Esophagus squamous epithelium (tissue), 5 donors: Measurements from ENCODE around the gene WDCP. TPM values are rescaled to one million over a fixed set of nuclear protein-coding genes. Genes with fewer than 3 reads are reported as not detected.

Experiments
- DNase-seq: peaks from one replicate; lab custom pipeline; 2025; lab: John Stamatoyannopoulos, UW
- H3K27ac ChIP-seq, 4 donors: fragments of 200-600 bp; sonication (generic); one replicate each; pipeline ENCODE4 v1.5.1; 2016 to 2019; ENCODE audit warnings: mild to moderate bottlenecking in 1 of 4
- H3K27me3 ChIP-seq, 4 donors: fragments of 200-600 bp; sonication (generic); 1 replicate in 3 of 4; 2 replicates in 1 of 4; pipeline versions ENCODE4 v1.5.1 to v1.6.0; 2017 to 2021; ENCODE audit warnings: antibody characterized with exemption in 1 of 4
- H3K36me3 ChIP-seq, 3 donors: fragments of 200-600 bp; sonication (generic); one replicate each; pipeline ENCODE4 v1.5.1; 2016 to 2019
- H3K4me1 ChIP-seq, 3 donors: fragments of 200-600 bp; sonication (generic); one replicate each; pipeline ENCODE4 v1.5.1; 2017 to 2019
- H3K4me3 ChIP-seq, 4 donors: fragments of 200-600 bp; sonication (generic); 1 replicate in 3 of 4; 2 replicates in 1 of 4; pipeline ENCODE4 v1.5.1; 2016 to 2019; ENCODE audit warnings: mild to moderate bottlenecking in 2 of 4, moderate library complexity in 1 of 4
- H3K9me3 ChIP-seq, 3 donors: fragments of 200-600 bp; sonication (generic); one replicate each; pipeline ENCODE4 v1.5.1; 2016 to 2019
- CTCF ChIP-seq, 6 experiments: fragments of 450-650 bp in 4 of 6; fragments of 200-600 bp in 2 of 6; sonication (generic) in 2 of 6; IDR thresholded peaks; one replicate each; pipeline ENCODE4 v1.5.1; 2016 to 2019; ENCODE audit warnings: antibody characterized with exemption in 6 of 6, mild to moderate bottlenecking in 4 of 6, moderate library complexity in 4 of 6
- POLR2A ChIP-seq, 4 donors: fragments of 450-650 bp; IDR thresholded peaks; one replicate each; pipeline ENCODE4 v1.6.1; 2017; ENCODE audit warnings: antibody characterized with exemption in 4 of 4, mild to moderate bottlenecking in 4 of 4, moderate library complexity in 3 of 4
- WGBS, 2 donors: methylation state at CpG; one replicate each; pipeline ENCODE4 v1.1.5; 2018; 5-methylcytosine and 5-hydroxymethylcytosine counted together
- intact Hi-C: fragments of 100-400 bp; cut with DNase I; formaldehyde crosslinking; loops from one replicate; pipeline ENCODE4 v1.15.0; 2022
- total RNA-seq, 4 donors: library from RNA; depleted of rRNA; stranded (reverse); fragments of >200 nt; gene quantifications; one replicate each; pipeline ENCODE4 v1.1.0, GENCODE V29; 2016
- donor health status: DM: yes; HTN: yes; CAD: no.

Gene WDCP
- total RNA-seq, 4 donors from 2014 or later = 2.8 to 4.9 (median 4.0) TPM

GRCh38 chr2:24040511-24040910 is 6.7 kb downstream of the WDCP start:
- Histone ChIP-seq H3K27ac (no peak overlapping the region), H3K27me3 (no peaks in the 10 kb centered on the region), H3K4me3 (no peak overlapping the region), H3K4me1 (peaks cover 0 to 7% (median 0%) of the 10 kb centered on the region in 3 donors), H3K36me3 (peaks cover 0 to 38% (median 18%) of the 10 kb centered on the region in 3 donors), H3K9me3 (no peaks in the 10 kb centered on the region)
- no peak for TF ChIP-seq POLR2A (IDR thresholded peaks at IDR 0.05)
- TF ChIP-seq CTCF (IDR thresholded peaks at IDR 0.05) = no peak
- intact Hi-C loops = no loop called here
- no peak for DNase-seq
- WGBS, 2 donors = 76 to 83% methylated on average over 4 of the region's 4 CpGs

DNA sequence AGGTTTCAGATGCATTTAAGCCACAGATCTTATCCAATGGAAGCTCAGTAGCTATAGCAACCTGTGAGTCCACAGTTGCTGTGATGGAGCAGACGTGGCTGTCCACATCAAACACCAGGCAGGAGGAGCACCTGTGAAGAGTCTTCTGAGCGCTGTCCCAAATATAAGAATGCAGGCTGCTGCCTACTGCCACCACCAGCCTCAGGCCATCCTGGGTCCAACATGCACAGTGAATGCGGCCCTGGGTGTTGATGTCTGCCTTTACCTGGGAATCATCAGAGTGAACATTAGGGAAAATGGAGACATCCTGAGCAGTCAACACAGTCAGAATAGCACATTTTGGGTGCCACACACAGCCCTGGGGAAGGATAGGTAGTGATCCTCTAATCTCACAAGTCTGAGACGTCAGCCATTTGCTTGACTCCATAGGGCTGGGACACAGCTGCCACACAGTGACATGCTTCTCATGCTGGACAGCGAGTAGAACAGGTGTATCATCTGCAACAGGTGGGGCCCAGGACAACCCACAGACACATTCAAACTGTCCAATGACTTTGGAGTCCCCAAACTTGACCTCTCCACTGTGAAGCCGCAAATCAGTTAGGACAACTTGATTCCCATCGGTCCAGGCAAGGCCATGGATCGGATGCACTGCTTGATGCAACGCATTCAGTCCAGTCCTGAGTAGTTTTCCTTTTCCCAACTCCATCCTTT is 8.2 kb downstream of the WDCP start:
- H3K9me3 ChIP-seq = no peaks in the 10 kb centered on the region
- no peaks in the 10 kb centered on the region for H3K27me3 ChIP-seq
- intact Hi-C loops = no loop called here
- no peak for TF ChIP-seq POLR2A (IDR thresholded peaks at IDR 0.05)
- TF ChIP-seq CTCF (IDR thresholded peaks at IDR 0.05) = no peak
- no peak overlapping the region for H3K27ac ChIP-seq
- H3K4me3 ChIP-seq = no peak overlapping the region
- 90 to 94% methylated on average over 9 of the region's 9 CpGs for WGBS, 2 donors
- no peak for DNase-seq
- no peaks in the 10 kb centered on the region for H3K4me1 ChIP-seq
- peaks cover 0 to 38% (median 18%) of the 10 kb centered on the region in 3 donors for H3K36me3 ChIP-seq

GRCh38 chr2:24026233-24026632 is 21.0 kb downstream of the WDCP start:
- intact Hi-C loops = no loop called here
- 62 to 74% methylated on average over 2 of the region's 2 CpGs for WGBS, 2 donors
- no peak overlapping the region for H3K27ac ChIP-seq
- no peaks in the 10 kb centered on the region for H3K9me3 ChIP-seq
- no peak for DNase-seq
- no peak for TF ChIP-seq POLR2A (IDR thresholded peaks at IDR 0.05)
- no peak for TF ChIP-seq CTCF (IDR thresholded peaks at IDR 0.05)
- H3K4me3 ChIP-seq = no peak overlapping the region
- H3K4me1 ChIP-seq = no peaks in the 10 kb centered on the region
- peaks cover 0 to 89% (median 6%) of the 10 kb centered on the region in 3 donors for H3K36me3 ChIP-seq
- no peaks in the 10 kb centered on the region for H3K27me3 ChIP-seq

- no peak overlapping the region for H3K27ac ChIP-seq
- no peak for TF ChIP-seq POLR2A (IDR thresholded peaks at IDR 0.05)
- no peak for TF ChIP-seq CTCF (IDR thresholded peaks at IDR 0.05)
- DNase-seq = no peak
- H3K27me3 ChIP-seq = no peaks in the 10 kb centered on the region
- intact Hi-C loops = no loop called here
- no peaks in the 10 kb centered on the region for H3K9me3 ChIP-seq
- H3K36me3 ChIP-seq = peaks cover 0 to 78% (median 0%) of the 10 kb centered on the region in 3 donors
- no peaks in the 10 kb centered on the region for H3K4me1 ChIP-seq
- 83 to 89% methylated on average over 6 to 9 of the region's 17 CpGs for WGBS, 2 donors
- H3K4me3 ChIP-seq = no peak overlapping the region
Observed at GRCh38 chr2:24024996-24025663, 22.1 kb downstream of the WDCP start.

GRCh38 chr2:24024018-24024417 is 23.2 kb downstream of the WDCP start:
- peaks cover 0 to 67% (median 0%) of the 10 kb centered on the region in 3 donors for H3K36me3 ChIP-seq
- no peaks in the 10 kb centered on the region for H3K4me1 ChIP-seq
- no peaks in the 10 kb centered on the region for H3K27me3 ChIP-seq
- DNase-seq = no peak
- no peak overlapping the region for H3K4me3 ChIP-seq
- H3K27ac ChIP-seq = no peak overlapping the region
- 70 to 71% methylated on average over 7 to 8 of the region's 12 CpGs for WGBS, 2 donors
- intact Hi-C loops = no loop called here
- H3K9me3 ChIP-seq = no peaks in the 10 kb centered on the region
- TF ChIP-seq POLR2A (IDR thresholded peaks at IDR 0.05) (no peak), CTCF (IDR thresholded peaks at IDR 0.05) (no peak)
